Activated CD4-positive, alpha-beta T cell treated with anti-CD3 and anti-CD28 coated beads, Interleukin-2, amount 50 U/mL, for 4 hours (primary cell): ENCODE measurements around the gene IL17RB.

Source experiments
- DNase-seq, 2 experiments: peaks; one replicate each; pipeline ENCODE4 v3.0.0-alpha.2; 2020

IL17RB gene

DNA sequence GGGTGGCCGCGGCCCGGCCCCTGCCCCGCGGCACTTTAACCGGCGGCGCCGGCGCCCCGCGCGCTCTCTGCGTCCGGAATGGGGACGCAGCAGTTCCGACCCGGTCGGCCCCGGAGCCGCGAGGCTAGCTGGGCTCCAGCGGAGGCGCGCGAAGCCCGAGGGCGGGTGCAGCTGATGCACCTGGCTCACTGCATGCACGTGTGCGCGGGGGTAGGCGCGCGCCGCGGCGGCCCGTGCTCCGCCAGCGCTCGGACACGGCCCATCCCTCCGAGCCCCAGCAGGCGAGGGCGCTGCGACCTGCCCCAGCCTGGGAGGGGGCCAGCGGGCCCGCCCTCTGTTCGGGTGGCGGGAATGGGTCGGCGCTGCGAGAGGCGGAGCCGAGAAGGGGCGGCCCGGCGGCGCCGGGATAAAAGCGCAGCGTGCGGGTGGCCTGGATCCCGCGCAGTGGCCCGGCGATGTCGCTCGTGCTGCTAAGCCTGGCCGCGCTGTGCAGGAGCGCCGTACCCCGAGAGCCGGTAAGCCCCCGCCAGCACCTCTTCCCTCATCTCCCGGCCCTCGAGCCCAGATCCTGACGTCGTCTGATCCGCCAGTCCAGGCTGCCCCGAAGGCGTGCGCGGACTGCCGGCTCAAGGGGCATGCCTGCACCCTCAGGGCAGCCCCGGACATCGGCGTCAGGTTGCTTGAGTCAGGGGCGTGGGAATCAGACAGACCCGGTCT, at the start of gene IL17RB, which contains the start of gene CHDH:
Gene IL17RB (plus strand): TSS at position 435 of the 717 bp plus-strand sequence. CDS start 21 bp downstream, at position 456.
Gene CHDH (minus strand): TSS at position 286 of the 717 bp plus-strand sequence. CDS start 22,411 bp downstream, outside the sequence.
- DNase-seq = no peak

GRCh38 chr3:53798144-53798543, 48.2 kb upstream of the IL17RB start:
- no peak for DNase-seq

- no peak for DNase-seq
Measured at GRCh38 chr3:53799338-53799865, 47.0 kb upstream of the IL17RB start.

DNA sequence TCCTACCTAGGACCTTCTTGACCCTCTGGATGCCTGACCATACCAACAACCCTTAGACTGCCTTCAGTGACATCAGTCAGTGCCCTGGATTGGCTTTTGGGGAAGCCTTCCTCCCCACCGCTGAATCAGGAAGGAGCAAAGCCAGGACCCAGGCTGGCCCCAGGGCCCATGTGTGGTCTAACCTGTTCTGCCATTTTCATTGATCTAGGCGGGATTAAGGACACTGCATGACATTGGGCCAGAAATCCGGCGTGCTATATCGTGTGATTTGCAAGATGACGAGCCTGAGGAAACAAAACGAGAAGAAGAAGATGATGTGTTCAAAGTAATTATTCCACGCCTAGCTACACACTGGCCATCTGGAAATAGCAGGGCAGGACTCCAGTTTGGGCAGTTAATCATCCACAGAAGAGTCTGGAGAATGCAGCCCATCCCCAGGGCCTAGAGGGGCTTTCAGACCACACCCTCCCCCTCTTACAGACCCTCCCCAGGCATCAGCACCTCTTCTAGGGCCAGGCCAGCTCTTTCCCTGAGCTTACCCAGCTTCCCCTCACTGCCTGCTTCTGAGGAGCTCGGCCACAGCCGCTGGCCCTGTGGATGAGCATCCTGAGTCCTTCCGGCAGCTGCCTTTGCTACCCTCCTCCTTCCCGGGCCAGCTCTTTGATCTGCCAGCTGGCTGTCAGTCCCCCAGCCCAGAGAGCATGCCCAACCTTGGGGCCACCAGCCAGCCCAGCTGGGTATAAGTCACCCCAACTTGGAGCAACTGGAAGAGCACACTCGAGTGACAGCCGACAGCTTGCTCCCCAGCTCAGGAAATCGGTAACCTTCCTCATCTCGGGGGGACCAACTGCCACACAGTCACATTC, 46.1 kb upstream of the IL17RB start:
- no peak for DNase-seq

DNA sequence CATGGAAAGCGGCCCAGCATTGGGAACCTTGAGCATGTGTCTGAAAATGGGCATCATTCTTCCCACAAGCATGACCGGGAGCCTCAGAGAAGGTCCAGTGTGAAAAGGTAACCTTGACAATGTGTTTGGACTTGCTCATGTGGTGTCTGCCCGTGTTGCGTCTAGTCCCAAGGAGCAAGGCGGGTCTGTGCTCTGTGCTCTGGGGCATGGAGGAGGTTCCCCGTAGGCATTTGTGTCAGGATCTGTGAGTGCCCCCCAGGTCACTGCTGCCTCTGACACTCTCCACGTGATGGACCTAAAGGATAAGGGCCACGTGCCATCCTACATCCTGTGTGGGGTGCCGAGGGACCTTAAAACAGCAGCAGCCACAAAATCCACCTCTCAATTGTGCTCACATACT, 45.0 kb upstream of the IL17RB start:
- DNase-seq = no peak

DNA sequence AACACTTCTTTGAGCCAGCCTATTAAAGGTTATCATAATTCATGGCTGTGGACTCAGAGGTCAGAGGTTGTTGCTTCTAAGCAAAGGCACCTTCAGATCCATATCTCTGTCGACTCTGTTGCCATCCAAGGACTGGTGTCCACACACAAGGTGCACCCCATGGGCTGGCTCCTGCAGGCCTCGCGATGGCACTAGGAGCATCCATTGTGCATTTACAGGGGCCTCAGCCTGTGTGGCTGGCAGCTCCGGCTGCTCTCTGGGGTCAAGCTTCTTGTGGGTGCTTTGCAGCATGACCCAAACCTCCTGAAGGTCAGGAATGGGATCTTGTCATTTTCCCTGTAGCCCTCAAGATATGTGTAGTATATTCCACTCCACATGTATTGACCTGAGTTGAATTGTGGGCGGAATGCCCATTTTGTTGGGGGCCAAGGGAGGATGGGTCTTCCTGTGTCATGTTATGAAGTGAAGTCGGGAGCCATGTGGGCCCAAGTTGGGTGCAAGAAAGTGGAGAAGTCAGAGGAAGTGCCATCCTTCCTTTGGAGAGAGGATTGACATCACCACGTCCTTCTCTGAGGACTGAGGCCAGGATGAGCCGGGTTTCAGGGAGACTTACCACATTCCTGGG, 44.0 kb upstream of the IL17RB start:
- DNase-seq = no peak

DNA sequence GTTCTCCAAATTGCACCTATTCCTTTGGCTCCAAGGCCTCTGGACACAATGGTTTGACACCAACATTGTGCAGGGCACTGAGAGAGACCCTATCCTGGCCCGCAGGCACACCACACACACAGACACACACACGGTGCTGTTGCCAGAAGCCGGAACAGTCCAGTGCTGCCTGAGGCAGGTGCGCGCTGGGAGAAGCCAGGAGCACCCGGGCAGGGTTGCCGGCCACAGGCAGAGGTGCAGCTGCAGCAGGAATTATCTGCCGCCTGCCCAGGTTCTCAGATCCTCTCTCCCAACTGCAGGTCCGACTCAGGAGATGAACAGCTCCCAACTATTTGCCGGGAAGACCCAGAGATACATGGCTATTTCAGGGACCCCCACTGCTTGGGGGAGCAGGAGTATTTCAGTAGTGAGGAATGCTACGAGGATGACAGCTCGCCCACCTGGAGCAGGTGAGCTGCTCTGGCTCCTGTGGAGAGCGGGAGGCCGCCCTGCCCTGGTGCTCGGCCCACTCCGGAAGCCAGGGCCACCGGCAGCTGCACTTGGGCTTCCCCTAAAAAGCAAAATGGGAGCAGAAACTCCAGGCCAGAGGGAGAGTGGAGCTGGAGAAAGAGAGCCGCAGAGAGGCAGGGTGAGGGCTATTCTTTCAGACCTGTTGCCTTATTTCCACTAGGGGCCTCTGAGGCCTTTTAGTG, 43.1 kb upstream of the IL17RB start:
- DNase-seq = no peak

- no peak for DNase-seq
Measured at GRCh38 chr3:53803816-53804695, 42.3 kb upstream of the IL17RB start.

DNA sequence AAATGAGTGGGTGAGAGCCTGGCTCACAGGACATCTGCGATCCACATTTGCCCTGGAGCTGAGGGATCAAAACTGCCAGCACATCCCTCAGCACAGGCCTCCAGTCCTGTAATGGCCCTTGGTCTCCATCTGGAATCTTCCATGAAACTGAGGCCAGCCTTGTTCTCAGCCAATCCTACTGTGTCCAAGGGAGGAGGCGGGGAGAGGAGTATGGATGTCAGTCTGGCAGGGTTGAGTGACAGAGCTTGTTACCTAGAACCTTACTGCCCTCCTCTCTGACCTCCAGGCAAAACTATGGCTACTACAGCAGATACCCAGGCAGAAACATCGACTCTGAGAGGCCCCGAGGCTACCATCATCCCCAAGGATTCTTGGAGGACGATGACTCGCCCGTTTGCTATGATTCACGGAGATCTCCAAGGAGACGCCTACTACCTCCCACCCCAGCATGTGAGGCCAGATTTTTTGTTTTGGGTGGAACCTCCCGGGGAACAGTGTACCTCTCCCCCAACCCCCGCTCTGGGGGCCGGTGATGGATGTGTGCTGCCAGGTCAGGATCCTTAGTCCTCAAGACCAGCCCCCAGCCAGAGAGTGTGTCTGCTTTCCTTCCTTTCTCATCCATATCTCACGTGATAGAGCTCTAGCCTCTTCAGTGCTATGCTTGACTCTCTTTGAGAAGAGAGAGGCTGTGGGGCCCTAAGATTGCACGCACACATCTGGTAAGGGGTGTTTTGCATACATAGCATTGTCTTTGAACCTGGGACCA, 41.5 kb upstream of the IL17RB start:
- DNase-seq = no peak

DNA sequence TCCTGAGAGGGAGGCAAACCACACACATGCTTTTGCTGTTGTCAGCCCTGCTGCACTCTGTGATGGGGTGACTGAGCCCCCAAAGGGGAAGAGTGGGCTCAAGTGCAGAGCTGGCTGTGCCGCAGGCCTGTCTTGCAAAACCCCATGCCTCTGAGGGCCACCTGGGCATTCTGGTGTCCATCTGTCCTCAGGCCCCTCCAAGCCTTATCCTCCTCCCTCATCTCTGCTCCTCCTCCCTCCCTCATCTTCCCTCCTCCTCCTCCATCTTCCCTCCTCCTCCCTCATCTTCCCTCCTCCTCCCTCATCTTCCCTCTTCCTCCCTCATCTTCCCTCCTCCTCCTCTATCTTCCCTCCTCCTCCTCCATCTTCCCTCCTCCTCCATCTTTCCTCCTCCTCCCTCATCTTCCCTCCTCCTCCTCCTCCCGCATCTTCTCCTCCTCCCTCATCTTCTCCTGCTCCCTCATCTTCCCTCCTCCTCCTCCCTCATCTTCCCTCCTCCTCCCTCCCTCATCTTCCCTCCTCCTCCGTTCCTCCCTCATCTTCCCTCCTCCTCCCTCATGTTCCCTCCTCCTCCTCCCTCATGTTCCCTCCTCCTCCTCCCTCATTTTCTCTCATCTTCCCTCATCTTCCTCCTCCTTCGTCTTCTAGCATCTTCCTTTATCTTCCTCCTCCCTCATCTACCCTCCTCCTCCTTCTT, 40.8 kb upstream of the IL17RB start:
- DNase-seq = no peak

- no peak for DNase-seq
Measured at GRCh38 chr3:53806182-53807116, 39.9 kb upstream of the IL17RB start.

GRCh38 chr3:53807117-53807810, 39.1 kb upstream of the IL17RB start:
- no peak for DNase-seq

DNA sequence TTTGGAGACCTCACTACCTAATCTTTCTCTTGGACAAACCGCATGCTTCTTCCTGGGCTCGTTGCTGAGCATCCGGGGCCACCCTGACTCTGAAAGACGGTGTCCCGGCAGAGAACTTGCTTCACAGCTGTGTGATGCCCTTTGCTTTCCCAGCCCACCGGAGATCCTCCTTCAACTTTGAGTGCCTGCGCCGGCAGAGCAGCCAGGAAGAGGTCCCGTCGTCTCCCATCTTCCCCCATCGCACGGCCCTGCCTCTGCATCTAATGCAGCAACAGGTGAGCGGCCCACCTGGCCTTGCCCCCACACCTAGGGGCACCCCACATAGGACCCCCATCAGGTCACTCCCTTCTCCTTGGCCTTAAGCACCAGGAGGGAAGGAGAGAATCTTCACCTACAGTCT, 37.9 kb upstream of the IL17RB start:
- no peak for DNase-seq

DNA sequence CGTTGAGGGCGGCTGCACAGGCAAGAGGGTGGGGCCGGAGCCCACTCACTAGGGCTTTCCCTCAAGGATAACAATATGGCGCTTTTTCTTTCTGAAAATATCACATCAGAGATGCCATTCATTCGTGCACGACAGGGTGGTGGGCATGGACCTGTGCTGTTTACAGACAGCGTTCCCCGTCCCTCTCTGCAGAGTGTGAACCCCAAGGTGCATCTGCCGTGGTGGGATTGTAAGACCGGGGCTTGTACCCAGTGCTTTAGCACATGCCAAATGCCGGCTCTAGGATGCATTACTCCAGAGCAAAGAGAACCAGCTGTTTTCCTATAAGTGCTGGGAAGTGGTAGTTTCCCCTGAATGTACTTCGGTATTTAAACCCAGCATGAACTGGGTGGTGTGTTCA, 37.1 kb upstream of the IL17RB start:
- DNase-seq = no peak

DNA sequence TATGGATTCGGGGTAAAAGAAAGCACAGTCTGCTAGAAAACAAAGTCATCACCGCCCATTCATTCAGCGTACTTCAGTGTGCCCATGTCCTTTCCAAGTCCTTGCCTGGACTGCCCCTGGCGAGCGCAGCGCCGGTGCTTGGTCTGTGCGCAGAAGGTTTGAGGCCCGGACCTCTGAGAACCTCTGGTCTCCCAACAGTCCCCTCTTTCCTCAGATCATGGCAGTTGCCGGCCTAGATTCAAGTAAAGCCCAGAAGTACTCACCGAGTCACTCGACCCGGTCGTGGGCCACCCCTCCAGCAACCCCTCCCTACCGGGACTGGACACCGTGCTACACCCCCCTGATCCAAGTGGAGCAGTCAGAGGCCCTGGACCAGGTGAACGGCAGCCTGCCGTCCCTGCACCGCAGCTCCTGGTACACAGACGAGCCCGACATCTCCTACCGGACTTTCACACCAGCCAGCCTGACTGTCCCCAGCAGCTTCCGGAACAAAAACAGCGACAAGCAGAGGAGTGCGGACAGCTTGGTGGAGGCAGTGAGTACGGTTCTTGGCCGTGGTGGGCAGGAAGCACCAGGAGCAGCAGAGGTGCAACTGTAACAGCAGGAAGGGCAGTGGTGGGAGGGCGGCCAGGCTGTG, 36.5 kb upstream of the IL17RB start:
- DNase-seq = no peak

DNA sequence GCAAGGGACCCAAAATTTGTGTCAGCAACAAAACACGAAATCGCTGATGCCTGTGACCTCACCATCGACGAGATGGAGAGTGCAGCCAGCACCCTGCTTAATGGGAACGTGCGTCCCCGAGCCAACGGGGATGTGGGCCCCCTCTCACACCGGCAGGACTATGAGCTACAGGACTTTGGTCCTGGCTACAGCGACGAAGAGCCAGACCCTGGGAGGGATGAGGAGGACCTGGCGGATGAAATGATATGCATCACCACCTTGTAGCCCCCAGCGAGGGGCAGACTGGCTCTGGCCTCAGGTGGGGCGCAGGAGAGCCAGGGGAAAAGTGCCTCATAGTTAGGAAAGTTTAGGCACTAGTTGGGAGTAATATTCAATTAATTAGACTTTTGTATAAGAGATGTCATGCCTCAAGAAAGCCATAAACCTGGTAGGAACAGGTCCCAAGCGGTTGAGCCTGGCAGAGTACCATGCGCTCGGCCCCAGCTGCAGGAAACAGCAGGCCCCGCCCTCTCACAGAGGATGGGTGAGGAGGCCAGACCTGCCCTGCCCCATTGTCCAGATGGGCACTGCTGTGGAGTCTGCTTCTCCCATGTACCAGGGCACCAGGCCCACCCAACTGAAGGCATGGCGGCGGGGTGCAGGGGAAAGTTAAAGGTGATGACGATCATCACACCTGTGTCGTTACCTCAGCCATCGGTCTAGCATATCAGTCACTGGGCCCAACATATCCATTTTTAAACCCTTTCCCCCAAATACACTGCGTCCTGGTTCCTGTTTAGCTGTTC, 35.0 kb upstream of the IL17RB start:
- no peak for DNase-seq

- no peak for DNase-seq
Measured at GRCh38 chr3:53812434-53812833, 33.9 kb upstream of the IL17RB start.
